ENCODE results near the gene GPR171. TPM values are rescaled to one million over a fixed set of nuclear protein-coding genes. Genes with fewer than 3 reads are reported as not detected.
A peak's percentile ranks its signal among the peaks of the same experiment; 100 is the strongest.
"Not testable (repeated sequence)": the region's sequence is repeated elsewhere in the genome, so short reads cannot be mapped to it uniquely, and the experiment has no call there.

GPR171 gene
- total RNA-seq, 6 experiments from 2014 or later, result not detected

- H3K4me3 Mint-ChIP-seq, result no peak overlapping the region
- peaks cover 3% of the 10 kb centered on the region; the same call in 1 of the 2 replicates for H3K27me3 Mint-ChIP-seq (ENCODE audit: insufficient read depth)
- H3K36me3 Mint-ChIP-seq (ENCODE audit: low read depth), result no peaks in the 10 kb centered on the region
- H3K9me3 Mint-ChIP-seq, result no peaks in the 10 kb centered on the region
- no peak for DNase-seq
- peaks cover 11% of the 10 kb centered on the region for H3K4me1 Mint-ChIP-seq (ENCODE audit: low read depth)
- TF ChIP-seq CTCF (IDR thresholded peaks at IDR 0.05), result no peak
- no peak overlapping the region for H3K27ac Mint-ChIP-seq
Observed at GRCh38 chr3:151232991-151233390, 30.0 kb upstream of the GPR171 start.

GRCh38 chr3:151232403-151232802 lies 29.4 kb upstream of the GPR171 start:
- H3K9me3 Mint-ChIP-seq; H3K36me3 Mint-ChIP-seq (ENCODE audit: low read depth); H3K4me3 Mint-ChIP-seq; H3K27ac Mint-ChIP-seq; H3K27me3 Mint-ChIP-seq (ENCODE audit: insufficient read depth); DNase-seq: not testable (repeated sequence)
- peaks cover 17% of the 10 kb centered on the region for H3K4me1 Mint-ChIP-seq (ENCODE audit: low read depth)

- Mint-ChIP-seq H3K27ac (no peak overlapping the region), H3K36me3 (ENCODE audit: low read depth) (no peaks in the 10 kb centered on the region), H3K4me1 (ENCODE audit: low read depth) (peaks cover 34% of the 10 kb centered on the region), H3K4me3 (no peak overlapping the region), H3K9me3 (no peaks in the 10 kb centered on the region), H3K27me3 (ENCODE audit: insufficient read depth) (no peaks in the 10 kb centered on the region)
- no peak for TF ChIP-seq CTCF (IDR thresholded peaks at IDR 0.05)
- DNase-seq, result no peak
Observed at GRCh38 chr3:151230646-151231045, 27.6 kb upstream of the GPR171 start.

GRCh38 chr3:151228666-151229040 lies 25.6 kb upstream of the GPR171 start:
- no peaks in the 10 kb centered on the region for H3K27me3 Mint-ChIP-seq (ENCODE audit: insufficient read depth)
- peak overlapping the region; percentile 63 for H3K4me3 Mint-ChIP-seq
- no peaks in the 10 kb centered on the region for H3K36me3 Mint-ChIP-seq (ENCODE audit: low read depth)
- peak; percentile 33 for DNase-seq
- no peak for TF ChIP-seq CTCF (IDR thresholded peaks at IDR 0.05)
- peaks cover 42% of the 10 kb centered on the region for H3K4me1 Mint-ChIP-seq (ENCODE audit: low read depth)
- no peaks in the 10 kb centered on the region for H3K9me3 Mint-ChIP-seq
- H3K27ac Mint-ChIP-seq, result peak overlapping the region; percentile 85

GRCh38 chr3:151227807-151228665 lies 25.0 kb upstream of the GPR171 start:
- peak; percentile 66 for DNase-seq
- Mint-ChIP-seq H3K36me3 (ENCODE audit: low read depth) (no peaks in the 10 kb centered on the region), H3K27me3 (ENCODE audit: insufficient read depth) (no peaks in the 10 kb centered on the region), H3K4me3 (peak overlapping the region; percentile 63), H3K9me3 (no peaks in the 10 kb centered on the region), H3K4me1 (ENCODE audit: low read depth) (peaks cover 42% of the 10 kb centered on the region), H3K27ac (peak overlapping the region; percentile 85)
- TF ChIP-seq CTCF (IDR thresholded peaks at IDR 0.05), result peak; percentile 97

- H3K9me3 Mint-ChIP-seq, result peaks cover 3% of the 10 kb centered on the region
- H3K27me3 Mint-ChIP-seq (ENCODE audit: insufficient read depth), result no peaks in the 10 kb centered on the region
- no peak for DNase-seq
- TF ChIP-seq CTCF (IDR thresholded peaks at IDR 0.05), result no peak
- H3K4me1 Mint-ChIP-seq (ENCODE audit: low read depth), result peaks cover 42% of the 10 kb centered on the region
- peak overlapping the region; percentile 63 for H3K4me3 Mint-ChIP-seq
- H3K27ac Mint-ChIP-seq, result peak overlapping the region; percentile 85
- H3K36me3 Mint-ChIP-seq (ENCODE audit: low read depth), result peaks cover 3% of the 10 kb centered on the region; the same call in 1 of the 2 replicates
Observed at GRCh38 chr3:151227266-151227806, 24.3 kb upstream of the GPR171 start.

Data from HFFc6 (cell line).